A204.1 (cell line): ENCODE results near the gene DSCAM.
"Not testable (repeated sequence)": the region's sequence is repeated elsewhere in the genome, so short reads cannot be mapped to it uniquely, and the experiment has no call there.

ENCODE experiments used
- FAIRE-seq: peaks from 2 replicates; lab custom pipeline; 2012; peaks lifted over from hg19 to GRCh38; lab: Jason Lieb, UNC

DSCAM gene

DNA sequence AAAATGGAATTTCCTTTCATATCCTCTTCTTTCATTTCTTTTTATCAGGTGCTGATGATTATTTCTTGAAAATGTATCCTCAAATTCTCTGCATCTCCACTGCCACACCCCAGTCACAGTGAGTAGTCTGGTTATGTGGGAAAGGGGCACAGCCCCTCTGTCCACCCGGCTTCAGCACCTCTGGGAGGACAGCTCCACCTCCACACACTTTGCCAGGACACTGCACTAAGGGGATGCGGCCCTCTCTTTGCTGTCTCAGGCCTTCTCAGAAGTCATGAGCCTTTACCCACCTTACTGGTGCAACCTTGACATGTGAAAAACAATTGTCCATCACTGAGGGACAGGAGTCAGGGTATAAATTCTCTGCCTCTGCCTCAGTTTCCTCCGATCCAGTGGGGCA lies 546.7 kb downstream of the DSCAM start:
- no peak for FAIRE-seq

DNA sequence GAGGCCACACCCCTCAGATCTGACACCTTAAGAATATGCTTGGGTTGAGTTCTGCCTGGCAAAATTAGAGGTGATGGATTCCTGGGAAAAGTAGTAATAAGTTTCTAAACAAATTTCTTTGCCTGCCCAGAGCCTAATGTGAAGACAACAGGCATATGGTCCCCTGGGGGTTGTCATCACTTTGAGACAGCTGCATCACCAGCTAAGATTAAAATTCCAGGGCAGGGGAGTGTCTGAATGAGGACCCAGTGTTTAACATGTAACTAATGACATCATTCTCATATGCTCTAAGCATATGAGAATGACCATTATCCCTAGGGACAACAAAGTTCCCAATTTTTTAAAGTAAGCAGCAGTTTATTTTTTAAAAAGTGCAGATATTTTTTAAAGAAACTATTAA lies 547.5 kb downstream of the DSCAM start:
- no peak for FAIRE-seq

DNA sequence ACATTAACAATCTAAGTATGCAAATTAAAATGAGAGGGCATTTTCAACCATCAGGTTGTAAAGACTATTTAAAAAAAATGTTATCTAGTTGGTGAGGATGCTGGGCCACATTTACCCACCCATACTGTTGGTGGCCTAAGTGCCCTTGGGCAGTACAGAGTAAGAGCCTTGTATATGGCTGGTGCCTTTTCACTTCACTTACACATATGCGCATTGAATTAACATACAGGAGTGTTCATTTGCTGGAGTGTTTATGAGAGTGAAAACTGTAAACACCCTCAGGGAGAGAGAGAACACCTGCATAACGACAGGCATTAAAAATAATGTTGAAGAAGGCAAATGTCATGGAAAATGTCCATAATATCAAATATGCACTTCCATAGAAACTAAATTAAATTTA lies 552.6 kb downstream of the DSCAM start:
- FAIRE-seq: no peak

DNA sequence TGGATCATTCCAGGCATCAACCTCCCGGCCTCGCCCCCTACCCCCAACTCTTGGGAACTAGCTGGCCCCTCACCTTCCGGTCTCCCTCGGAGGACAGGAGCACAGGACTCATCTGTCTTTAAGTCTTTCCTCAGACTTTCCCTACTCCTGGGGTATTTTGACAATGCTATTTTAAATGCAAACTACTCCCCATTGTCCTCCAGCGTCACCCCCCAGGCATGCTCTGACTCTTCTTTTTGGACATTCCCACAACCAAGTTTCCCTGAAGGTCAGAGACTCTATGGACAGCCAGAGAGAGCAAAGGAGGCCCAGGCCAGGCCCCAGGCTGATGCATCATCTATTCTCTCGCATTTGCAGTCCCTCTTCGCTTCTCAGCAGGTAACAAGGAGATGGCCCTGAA lies 555.4 kb downstream of the DSCAM start:
- no peak for FAIRE-seq

DNA sequence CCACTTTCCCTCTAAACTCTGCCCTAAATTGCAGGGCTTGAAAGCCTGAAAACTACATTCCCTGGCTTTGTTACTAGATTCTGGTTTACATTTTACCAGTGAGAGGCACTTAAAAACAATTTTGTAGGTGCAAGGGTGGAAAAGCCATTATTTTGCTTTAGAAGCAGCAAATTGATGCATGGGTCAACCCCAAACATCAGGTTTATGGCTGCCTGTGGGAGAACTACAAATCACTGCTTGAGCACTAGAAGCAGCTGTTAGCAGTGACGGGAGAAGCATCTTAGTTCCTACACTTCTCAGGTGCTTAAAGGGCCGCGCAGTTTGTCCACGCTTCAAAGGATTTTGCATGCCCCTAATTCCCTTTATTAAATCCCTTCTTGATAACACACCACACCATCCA lies 562.5 kb downstream of the DSCAM start:
- no peak for FAIRE-seq

DNA sequence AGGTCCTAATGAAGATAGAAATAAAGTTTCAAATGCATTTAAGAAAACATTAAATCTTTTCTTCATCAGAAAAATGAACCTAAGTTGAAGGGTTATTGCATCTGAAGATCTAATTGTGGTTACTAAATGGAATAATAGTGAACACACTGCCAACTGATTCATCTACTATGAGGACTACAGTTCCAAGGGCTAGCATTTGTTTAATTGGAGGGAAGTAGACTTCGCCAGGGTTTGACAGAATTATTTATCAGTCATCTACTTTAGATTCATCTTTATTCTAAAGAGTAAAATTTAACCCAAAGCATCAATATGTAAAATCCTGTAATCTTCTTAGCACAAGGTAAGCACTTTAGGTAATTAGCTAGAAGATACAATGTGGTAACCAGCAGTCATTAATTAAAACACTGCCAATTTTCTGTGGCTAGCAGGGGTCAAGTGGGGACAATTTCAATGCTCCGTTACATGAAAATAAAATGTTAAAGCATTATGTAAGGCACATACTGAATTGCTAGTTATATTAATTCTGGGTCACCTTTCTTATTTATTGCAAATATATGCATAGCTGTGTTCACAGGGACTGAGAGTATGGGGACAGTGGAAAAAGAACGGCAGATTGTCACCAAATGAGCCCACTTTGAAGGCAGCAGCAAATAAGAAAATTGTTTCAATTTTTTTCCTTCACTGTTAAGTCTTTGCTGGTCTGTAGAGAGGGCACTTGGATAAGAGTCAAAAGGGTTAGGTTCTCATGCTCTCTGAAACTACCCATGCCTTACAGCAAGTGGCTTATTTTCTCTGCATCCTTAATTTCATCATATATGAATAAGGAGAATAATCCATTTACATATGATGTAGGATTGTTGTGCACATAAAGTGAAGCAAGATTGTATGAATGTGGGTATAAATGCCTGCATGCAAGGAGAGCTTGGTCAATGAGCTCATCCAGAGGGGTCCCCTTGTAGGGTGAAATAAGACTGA lies 563.8 kb downstream of the DSCAM start:
- no peak for FAIRE-seq

DNA sequence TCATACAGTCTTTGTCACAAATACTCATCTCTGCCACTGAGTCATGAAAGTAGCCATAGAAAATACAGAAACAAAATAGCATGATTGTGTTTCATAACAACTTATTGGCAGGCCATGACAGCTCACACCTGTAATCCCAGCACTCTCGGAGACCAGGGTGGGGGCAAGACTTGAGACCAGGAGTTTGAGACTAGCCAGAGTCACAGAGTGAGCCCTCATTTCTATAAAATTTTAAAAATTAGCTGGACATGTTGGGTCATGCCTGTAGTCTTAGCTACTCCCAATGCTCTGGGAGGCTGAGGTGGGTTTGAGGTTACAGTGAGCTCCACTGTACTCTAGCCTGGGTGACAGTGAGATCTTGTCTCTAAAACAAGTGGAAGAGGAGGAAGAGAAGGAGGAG lies 568.6 kb downstream of the DSCAM start:
- no peak for FAIRE-seq

DNA sequence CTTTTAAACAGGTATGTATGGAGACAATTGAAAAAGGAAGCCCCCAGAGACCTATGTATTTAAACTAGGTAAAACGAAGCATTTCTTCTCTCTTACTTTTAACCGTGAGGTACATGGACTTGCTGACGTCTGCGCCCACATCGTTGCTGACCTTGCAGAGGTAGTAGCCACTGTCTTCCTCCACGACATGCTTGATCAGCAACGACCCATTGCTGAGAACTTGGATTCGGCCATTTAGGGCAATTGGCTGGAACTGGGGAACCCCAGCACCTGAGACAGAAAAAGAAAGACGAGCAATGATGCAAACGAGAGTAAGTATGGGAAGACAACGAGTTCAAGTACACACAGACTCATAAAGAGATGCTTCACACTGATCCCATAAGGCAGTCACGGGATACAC lies 571.0 kb downstream of the DSCAM start:
- FAIRE-seq: no peak

DNA sequence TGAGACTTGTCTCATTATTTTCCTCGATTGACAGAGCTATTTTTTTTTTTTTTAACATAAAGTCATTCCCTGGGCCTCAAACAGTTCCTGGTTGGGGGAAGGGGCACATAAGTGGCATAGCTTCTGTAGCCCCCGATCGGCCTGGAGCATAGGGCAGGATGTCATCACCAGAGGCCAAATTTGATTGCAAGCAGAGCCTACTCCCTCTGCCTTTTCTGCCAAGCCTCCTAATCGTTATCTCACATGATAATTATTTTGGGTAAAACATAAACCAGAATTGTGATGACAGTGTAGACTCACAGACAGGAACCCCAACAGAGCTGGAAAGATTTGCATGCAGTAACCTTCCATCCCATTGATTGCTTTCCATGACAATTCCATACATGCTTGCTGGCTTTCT lies 574.9 kb downstream of the DSCAM start:
- FAIRE-seq: no peak

DNA sequence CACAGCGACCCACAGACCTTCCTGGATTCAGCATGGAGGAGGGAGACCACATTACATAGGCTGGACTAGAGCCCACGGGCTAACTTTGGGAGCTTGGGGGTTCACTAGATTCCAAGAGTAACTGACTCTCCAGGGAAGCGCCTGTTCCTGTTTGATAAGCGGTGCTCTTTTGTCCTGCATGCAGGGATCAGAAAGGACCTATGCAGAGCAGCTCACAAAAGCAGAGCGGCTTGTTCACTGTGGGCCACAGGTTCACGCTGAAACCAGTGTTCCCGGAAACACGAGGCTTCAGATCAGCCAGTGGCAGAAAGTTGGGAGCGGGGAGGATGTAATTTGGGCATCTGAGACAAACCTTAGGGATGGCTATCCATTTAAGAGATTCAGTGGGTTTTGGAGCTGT lies 575.8 kb downstream of the DSCAM start:
- FAIRE-seq: no peak

DNA sequence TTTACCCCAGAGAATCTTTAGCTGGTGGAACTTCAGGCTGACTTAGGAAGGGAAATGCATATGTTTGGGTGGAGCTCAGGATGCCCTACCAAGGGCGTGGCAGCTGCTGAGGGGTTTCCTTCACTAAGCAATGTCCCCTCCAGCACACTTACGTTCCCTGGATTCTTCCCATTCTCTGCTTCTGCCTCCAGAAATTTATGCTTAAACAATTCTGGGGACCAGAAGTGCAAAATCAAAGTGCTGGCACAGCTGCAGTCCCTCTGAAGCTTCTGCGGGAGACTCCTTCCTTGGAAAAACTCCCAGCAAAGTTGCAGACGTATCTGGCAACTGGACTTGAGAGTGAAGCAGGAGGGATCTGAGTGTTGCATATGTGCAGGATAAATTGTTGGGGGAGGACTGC lies 576.9 kb downstream of the DSCAM start:
- FAIRE-seq: no peak

DNA sequence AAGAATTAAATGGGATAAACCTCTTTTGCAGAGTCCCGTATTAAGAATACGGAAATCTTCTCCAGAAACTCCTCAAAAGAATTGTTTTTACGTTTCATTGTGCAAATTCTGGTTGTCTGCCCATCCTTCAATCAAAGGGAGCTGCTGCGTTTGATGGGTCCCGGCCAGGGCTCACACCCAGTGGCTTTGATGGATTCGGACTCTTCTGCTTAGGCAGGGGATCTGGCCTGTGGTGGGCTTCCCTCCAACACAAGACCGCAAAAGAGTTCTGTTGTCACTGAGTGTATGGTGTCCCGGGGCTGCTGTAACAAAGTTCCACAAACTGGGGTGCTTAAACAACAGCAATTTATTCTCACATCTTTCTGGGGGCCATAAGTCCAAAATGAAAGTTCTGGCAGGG lies 577.7 kb downstream of the DSCAM start:
- no peak for FAIRE-seq

DNA sequence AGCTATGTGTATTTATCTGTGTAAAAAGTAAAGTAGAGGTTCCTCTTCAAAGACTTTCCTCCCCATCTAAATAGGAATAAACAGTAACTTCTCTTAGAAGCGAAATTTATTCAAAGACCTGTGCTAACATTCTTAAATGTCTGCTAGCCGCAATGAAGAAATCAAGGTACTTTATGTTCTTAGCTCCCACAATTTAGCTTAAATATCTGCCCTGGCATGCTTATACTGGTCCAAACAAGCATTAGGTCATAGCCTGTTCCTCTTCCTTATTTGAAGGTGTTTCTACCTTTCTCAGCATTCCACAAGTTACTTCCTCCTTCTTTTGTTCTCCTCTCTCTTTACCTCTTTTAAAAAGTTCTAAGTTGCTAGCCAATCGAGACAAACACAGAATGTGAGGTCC lies 588.5 kb downstream of the DSCAM start:
- not testable (repeated sequence) for FAIRE-seq

DNA sequence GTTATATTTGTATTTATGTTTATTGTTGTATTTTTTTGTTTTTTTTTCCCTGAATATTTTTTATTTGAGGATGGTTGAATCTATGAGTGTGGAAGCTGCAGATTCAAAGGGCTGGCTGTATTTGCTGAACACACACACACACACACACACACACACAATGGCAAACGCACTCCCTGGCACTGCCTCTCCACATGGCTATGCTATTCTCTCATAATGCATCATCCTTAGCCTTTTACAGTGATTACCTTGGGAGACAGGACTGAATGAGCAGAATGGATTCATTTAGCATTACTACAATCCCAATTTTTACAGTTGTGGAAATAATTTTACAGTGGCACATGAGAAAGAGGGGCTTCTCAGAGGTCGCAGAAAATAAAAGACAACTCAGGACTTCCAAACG lies 589.6 kb downstream of the DSCAM start:
- no peak for FAIRE-seq

DNA sequence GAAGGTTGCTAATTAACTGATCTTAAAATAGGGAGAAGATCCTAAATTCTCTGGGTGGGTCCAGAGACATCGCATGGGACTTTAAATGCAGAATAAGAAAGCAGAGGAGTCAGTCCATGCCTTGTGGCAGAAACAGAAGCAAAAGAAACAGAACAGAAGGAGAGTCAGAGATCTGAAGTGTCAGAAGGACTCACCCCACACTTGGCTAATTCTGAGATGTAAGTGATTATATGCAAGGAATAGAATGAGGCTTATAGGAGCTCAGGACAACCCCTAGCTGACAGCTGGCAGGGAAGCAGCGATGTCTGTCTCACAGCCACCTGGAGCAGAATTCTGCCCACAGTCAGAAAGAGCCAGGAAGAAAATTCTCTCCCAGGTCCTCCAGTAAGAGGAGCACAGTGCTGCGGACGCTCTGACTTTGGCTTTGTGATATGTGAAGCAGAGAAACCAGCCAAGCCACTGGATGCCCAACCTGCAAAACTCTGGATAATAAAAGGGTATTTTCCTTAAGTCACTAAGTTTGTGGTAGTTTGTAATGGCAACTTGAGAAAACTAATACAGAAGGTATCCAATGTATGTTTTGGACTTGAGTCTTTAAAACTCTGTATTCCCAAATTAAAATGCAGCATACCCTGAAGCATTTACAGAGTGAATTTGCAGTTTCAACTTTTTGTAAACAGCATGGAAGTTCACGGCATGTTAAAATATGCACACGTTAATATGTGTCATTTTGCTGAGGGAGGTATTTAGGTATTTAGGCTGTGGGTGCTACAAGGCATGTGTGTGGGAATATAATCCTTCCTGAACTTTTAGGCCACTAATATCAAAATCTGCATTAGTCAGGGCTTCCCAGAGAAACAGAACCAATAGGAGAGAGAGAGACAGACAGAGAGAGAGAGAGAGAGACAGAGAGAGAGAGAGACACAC lies 591.2 kb downstream of the DSCAM start:
- no peak for FAIRE-seq

DNA sequence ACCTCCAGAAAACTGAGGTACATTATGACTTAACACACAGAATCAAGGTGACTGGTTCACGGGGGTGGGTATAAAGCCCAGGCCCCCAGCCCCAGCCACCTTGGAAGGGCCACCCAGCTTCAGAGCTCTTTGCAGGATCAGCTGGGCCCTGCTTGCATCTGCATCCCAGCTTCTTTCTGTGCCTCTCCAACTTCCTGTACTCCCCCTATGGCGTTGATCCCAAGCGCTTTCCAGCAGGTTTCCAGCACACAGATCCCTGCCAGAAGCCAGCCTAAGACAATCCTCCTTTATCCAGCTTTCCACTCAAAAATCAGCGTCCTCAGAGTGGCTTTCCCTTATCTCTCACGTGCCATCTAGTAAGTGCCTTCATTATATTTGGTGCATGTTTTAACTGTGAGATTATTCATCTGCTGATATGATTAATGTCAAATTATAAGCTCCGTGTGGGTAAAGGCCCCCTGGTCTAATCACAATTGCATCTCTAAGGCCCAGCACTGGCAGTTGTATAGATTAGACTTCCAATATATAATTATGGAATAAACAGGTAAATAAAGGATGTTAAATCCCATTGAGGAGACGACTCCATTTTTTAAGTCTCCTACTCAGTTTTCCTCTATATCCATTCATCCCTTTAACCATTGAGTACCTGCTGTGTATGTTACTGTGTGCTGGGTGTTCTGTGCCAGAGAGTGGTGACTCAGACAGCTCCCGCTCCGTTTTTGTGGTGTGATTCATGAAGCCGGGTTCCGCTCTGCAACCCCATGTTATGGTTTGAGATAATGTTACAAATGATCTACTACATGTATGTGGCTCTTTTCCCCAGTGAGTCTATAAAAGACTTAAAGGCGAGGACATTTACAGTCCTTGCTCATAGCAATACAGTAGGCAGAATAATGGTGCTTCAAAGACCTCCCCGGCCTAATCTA lies 592.2 kb downstream of the DSCAM start:
- FAIRE-seq: no peak

DNA sequence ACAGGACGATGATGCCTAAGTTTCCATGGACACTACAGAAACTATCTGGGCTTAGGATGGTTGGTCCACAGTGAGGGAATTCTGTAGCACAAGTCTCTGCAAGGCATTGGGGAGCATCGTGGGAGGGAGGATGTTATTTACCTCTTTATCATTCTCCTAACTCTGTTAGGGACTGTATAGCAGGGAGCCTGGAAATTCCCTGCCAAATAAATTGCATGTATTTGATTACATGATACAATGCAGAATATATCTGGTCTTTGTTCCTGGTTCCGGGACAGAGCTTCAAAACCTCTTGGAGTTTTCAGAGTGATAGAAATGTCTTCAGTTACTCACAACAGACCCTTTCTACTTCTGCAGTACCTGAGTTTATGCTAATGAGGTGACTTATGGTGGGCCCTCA lies 593.8 kb downstream of the DSCAM start:
- FAIRE-seq: no peak

DNA sequence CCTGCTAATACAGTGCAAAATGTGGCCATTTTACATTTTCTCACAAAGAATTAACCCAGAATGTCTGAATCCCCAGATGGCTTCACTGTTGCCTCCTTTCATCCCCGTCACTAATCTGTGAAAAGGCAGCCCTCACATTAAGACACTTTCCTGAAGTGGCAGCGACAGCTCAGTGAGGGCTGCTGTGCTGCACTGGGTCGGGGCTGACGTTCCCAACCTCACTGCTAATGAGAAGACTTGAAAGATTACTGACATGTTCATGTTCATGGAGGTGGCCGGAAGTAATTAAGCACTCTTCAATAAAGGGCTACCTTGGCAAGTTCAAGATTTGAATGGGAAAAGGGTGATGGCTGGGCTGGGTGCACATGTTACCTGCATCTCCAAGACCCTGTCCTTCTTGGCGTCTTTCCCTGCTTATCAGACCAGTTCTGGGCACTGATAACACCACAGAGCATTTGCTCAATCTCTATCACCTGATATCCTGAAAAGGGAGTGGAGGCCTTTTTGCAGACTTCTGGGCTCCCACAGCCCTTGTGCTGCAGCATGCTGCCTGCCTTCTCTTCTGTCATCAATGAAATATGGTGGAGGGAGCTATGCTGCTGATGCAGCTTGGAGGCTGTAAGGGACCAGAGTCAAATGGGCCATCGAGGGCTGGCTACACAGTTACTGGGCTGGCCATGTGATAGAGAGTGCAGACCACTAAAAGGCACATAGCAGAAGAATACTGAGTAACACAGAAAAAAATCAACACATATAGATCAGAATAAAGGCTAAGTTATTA lies 596.3 kb downstream of the DSCAM start:
- FAIRE-seq: no peak

DNA sequence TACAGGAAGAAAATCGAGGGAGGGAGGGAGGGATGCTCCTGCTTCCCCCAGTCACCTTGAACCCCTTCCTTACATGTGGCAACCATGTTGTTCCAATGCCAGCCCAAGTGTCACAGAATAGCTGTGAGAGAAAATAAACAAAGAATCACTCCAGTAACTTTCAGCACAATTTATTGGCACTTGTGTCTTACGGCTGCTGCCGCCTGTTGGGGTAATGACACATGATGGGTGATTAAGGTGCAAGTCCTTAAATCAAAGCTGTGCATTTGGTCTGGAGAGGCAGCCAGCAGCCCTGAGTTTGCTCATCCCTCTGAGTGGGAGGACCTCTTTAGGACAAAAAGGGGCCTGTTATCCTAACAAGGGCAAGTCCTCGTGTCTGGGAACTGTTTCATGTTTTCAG lies 602.0 kb downstream of the DSCAM start:
- FAIRE-seq: no peak

DNA sequence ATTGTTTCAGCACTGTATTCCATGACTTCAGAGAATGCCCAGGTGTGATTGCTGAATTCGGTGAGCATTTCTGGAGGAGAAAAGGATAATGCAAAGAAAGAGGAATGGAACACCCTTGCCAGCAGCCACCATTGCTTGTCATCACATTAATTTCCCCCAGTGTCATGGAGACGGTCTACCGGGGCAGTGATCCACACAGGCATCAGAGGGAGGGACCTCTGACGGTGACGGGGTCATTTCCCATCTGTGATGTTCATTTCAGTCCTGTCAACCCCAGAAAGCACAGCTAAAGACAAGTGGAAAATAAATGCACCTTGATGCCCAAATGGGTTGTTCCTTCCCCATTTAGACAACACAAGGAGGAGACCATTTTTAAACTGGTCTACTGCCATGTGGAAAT lies 603.3 kb downstream of the DSCAM start:
- no peak for FAIRE-seq

DNA sequence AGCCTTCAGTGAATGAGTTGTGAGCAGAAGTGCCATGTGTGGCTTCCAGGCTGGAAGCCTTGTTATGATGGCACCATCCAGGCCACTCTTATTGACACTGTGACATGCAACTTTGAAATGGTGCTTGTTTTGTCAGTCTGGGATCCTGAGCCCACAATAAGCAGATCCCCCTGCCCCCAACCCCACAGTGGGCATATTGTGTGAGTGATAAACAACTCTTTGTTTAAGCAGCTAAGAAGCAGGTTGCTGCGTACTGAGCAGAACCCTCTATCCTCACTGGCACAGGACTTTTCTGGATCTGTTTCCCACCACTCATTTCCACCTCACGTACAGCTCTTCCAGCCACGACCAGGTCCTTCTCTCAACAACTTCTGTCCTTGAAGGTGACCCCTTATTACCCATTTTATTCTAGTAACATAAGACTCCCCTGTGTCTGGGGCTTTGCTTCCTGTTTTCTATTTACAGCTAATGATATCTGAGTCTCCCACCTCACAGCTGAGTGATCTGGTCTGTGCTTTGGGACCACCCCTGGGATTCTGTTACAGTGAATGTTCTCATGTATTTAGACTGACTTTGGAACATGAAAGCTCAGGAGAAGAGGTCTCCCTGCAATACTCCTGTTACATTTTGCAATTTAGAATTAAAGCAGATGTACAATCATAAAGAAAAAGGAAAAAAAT lies 604.2 kb downstream of the DSCAM start:
- no peak for FAIRE-seq
